Tracheal epithelial cell (primary cell): Measurements from ENCODE around the gene CASS4. TPM values are rescaled to one million over a fixed set of nuclear protein-coding genes. Genes with fewer than 3 reads are reported as not detected.

Experiments used
- total RNA-seq: library from RNA; depleted of rRNA; stranded (reverse); fragments of >200 nt; gene quantifications from 2 replicates; pipeline ENCODE4 v1.2.1, GENCODE V29; 2014

The CASS4 gene
- 0.21 and 0.24 TPM in 2 replicates for total RNA-seq

GRCh38 chr20:56411759-56412472 is at the start of gene CASS4:
CASS4 (plus strand) TSS chr20:56412260; CDS start chr20:56412459, 199 bp downstream.

GRCh38 chr20:56392132-56392880 is 19.8 kb upstream of the CASS4 start, which contains the start of the genes AURKA and CSTF1:
AURKA (minus strand) TSS chr20:56392215; CDS start chr20:56388197, 4,018 bp downstream.
CSTF1 (plus strand) TSS chr20:56392645; CDS start chr20:56395553, 2,908 bp downstream.

GRCh38 chr20:56468316-56469076 is 56.4 kb downstream of the CASS4 start, which contains the start of gene RTF2:
RTF2 (plus strand) TSS chr20:56468627; CDS start chr20:56468698, 71 bp downstream.

Other genes starting within 250 kb of the CASS4 start
- gene MC3R, start 163.5 kb upstream of the CASS4 start, total RNA-seq, result not detected in 2 replicates
- gene FAM210B, start 53.3 kb upstream of the CASS4 start, total RNA-seq, result 24.8 and 26.0 TPM in 2 replicates
- gene AURKA, start 20.0 kb upstream of the CASS4 start, total RNA-seq, result 6.4 and 9.6 TPM in 2 replicates
- 19.6 and 20.7 TPM in 2 replicates for gene CSTF1, start 19.6 kb upstream of the CASS4 start, total RNA-seq
- 59.9 and 63.4 TPM in 2 replicates for gene RTF2, start 56.4 kb downstream of the CASS4 start, total RNA-seq
- gene FAM209A, start 112.5 kb downstream of the CASS4 start, total RNA-seq, result not detected in 2 replicates
- not detected in 2 replicates for gene FAM209B, start 121.0 kb downstream of the CASS4 start, total RNA-seq
- gene TFAP2C, start 217.0 kb downstream of the CASS4 start, total RNA-seq, result 1.7 and 1.9 TPM in 2 replicates